DND-41 (cell line): ENCODE results near the gene CCDC171.

Experiments
- ATAC-seq: fragments of 200-7000 bp; cut with Tn5 transposase; 3 replicates; pipeline ENCODE4 v1.9.1; 2021; ENCODE audit warnings: low read depth; ENCODE audit not compliant: insufficient read depth
- DNase-seq: peaks from one replicate; pipeline ENCODE4 v3.0.0-alpha.2; 2020
- H2AFZ ChIP-seq: 2 replicates; pipeline ENCODE4 v1.6.0; 2012; ENCODE audit warnings: low read depth, low read length
- H3K27ac ChIP-seq: 2 replicates; pipeline ENCODE4 v1.5.1; 2012; ENCODE audit warnings: low read length, inconsistent platforms
- H3K27me3 ChIP-seq: fragments of 200-600 bp; sonication (generic); 2 replicates; pipeline ENCODE4 v1.6.0; 2012; ENCODE audit warnings: low read length, mild to moderate bottlenecking, inconsistent platforms; ENCODE audit not compliant: insufficient read depth, poor library complexity
- H3K36me3 ChIP-seq: 2 replicates; pipeline ENCODE4 v1.5.1; 2012; ENCODE audit warnings: low read length, inconsistent platforms; ENCODE audit not compliant: insufficient read depth
- H3K4me1 ChIP-seq: 2 replicates; pipeline ENCODE4 v1.5.1; 2012; ENCODE audit warnings: mild to moderate bottlenecking, low read length; ENCODE audit not compliant: insufficient read depth
- H3K4me2 ChIP-seq: 2 replicates; pipeline ENCODE4 v1.6.0; 2012; ENCODE audit warnings: mild to moderate bottlenecking, moderate library complexity, low read length, inconsistent platforms; ENCODE audit not compliant: insufficient read depth
- H3K4me3 ChIP-seq, 2 experiments: fragments of 200-600 bp in 1 of 2; shearing (Covaris generic) in 1 of 2; 2 replicates each; pipeline ENCODE4 v1.5.1; 2012 to 2016; ENCODE audit warnings: inconsistent platforms in 2 of 2, low read length in 2 of 2, mild to moderate bottlenecking in 2 of 2, low read depth in 1 of 2, moderate library complexity in 1 of 2
- H3K79me2 ChIP-seq: 2 replicates; pipeline ENCODE4 v1.6.0; 2012; ENCODE audit warnings: low read length, inconsistent platforms; ENCODE audit not compliant: insufficient read depth
- H3K9ac ChIP-seq: 2 replicates; pipeline ENCODE4 v1.6.0; 2012; ENCODE audit warnings: low read depth, mild to moderate bottlenecking, inconsistent platforms, low read length, moderate library complexity
- H3K9me3 ChIP-seq: 2 replicates; pipeline ENCODE4 v1.5.1; 2012; ENCODE audit warnings: low read length, moderate library complexity, mild to moderate bottlenecking, inconsistent platforms; ENCODE audit not compliant: insufficient read depth, severe bottlenecking
- H4K20me1 ChIP-seq: 2 replicates; pipeline ENCODE4 v1.6.0; 2012; ENCODE audit warnings: low read length; ENCODE audit not compliant: insufficient read depth
- CTCF ChIP-seq: IDR thresholded peaks from 2 replicates; pipeline ENCODE4 v1.5.1; 2012; ENCODE audit warnings: borderline replicate concordance, low read length, moderate library complexity, mild to moderate bottlenecking; ENCODE audit not compliant: poor library complexity, severe bottlenecking; ENCODE audit errors: extremely low read depth
- EZH2 ChIP-seq: IDR thresholded peaks from 3 replicates; pipeline ENCODE4 v1.6.1; 2012; ENCODE audit warnings: borderline replicate concordance, low read depth, mild to moderate bottlenecking, moderate library complexity, low read length, inconsistent platforms; ENCODE audit not compliant: severe bottlenecking

Gene CCDC171

GRCh38 chr9:15711931-15712330 is 159.1 kb downstream of the CCDC171 start:
- Histone ChIP-seq H3K9ac (no peak overlapping the region), H3K36me3 (no peaks in the 10 kb centered on the region), H3K27me3 (no peaks in the 10 kb centered on the region), H3K4me2 (no peak overlapping the region), H3K4me1 (no peaks in the 10 kb centered on the region), H3K9me3 (no peaks in the 10 kb centered on the region), H3K27ac (no peak overlapping the region), H3K4me3 (no peak overlapping the region), H2AFZ (no peak overlapping the region), H3K79me2 (no peaks in the 10 kb centered on the region), H4K20me1 (no peaks in the 10 kb centered on the region)
- TF ChIP-seq EZH2, result no peak
- TF ChIP-seq CTCF, result no peak
- DNase-seq, result no peak
- ATAC-seq, result no peak

DNA sequence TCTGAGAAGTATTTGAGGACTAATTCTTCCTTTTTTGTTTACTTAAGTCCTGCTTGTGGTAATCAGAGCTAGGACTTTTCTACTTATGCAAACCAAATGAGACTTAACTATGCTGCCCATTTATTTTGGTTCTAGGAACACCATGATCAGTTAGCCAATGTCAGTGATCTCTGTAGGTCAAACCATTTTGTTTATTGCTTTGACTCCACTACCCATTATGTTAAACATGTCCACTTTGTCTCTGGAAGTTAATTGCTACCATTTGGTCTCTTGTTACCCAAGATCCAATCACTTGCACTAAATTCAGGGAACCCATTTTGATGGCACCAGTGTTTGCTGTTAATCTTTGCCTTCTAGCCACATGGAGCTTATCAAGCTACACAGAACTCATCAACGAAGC is 161.9 kb downstream of the CCDC171 start:
- Histone ChIP-seq H3K36me3 (no peaks in the 10 kb centered on the region), H3K9me3 (no peaks in the 10 kb centered on the region), H3K4me3 (no peak overlapping the region), H2AFZ (no peak overlapping the region), H3K79me2 (no peaks in the 10 kb centered on the region), H3K9ac (no peak overlapping the region), H3K4me1 (no peaks in the 10 kb centered on the region), H3K27ac (no peak overlapping the region), H4K20me1 (no peaks in the 10 kb centered on the region), H3K27me3 (no peaks in the 10 kb centered on the region), H3K4me2 (no peak overlapping the region)
- TF ChIP-seq CTCF, result no peak
- no peak for TF ChIP-seq EZH2
- no peak for DNase-seq
- no peak for ATAC-seq

- ATAC-seq (no peak), DNase-seq (no peak)
Observed at GRCh38 chr9:15717290-15717967, 164.6 kb downstream of the CCDC171 start.

More at GRCh38 chr9:15717290-15717967, 164.6 kb downstream of the CCDC171 start:
- Histone ChIP-seq H3K36me3 (no peaks in the 10 kb centered on the region), H3K9ac (no peak overlapping the region), H3K4me1 (no peaks in the 10 kb centered on the region), H3K27me3 (no peaks in the 10 kb centered on the region), H3K4me2 (no peak overlapping the region), H3K27ac (no peak overlapping the region), H3K9me3 (no peaks in the 10 kb centered on the region), H4K20me1 (no peaks in the 10 kb centered on the region), H3K4me3 (no peak overlapping the region), H2AFZ (no peak overlapping the region), H3K79me2 (no peaks in the 10 kb centered on the region)
- TF ChIP-seq EZH2 (no peak), CTCF (no peak)
